NT2/D1 (cell line): Measurements from ENCODE around the gene DTNB.

ENCODE experiments used
- SUZ12 ChIP-seq: IDR thresholded peaks from 2 replicates; pipeline ENCODE4 v1.6.1; 2011; ENCODE audit not compliant: insufficient read length, insufficient read depth; ENCODE audit errors: extremely low read depth
- YY1 ChIP-seq: IDR thresholded peaks from 2 replicates; pipeline ENCODE4 v1.6.1; 2011; ENCODE audit not compliant: insufficient read length, insufficient read depth
- ZNF274 ChIP-seq: IDR thresholded peaks from 2 replicates; pipeline ENCODE4 v1.6.1; 2011; ENCODE audit warnings: mild to moderate bottlenecking, low read depth, low read length

DNA sequence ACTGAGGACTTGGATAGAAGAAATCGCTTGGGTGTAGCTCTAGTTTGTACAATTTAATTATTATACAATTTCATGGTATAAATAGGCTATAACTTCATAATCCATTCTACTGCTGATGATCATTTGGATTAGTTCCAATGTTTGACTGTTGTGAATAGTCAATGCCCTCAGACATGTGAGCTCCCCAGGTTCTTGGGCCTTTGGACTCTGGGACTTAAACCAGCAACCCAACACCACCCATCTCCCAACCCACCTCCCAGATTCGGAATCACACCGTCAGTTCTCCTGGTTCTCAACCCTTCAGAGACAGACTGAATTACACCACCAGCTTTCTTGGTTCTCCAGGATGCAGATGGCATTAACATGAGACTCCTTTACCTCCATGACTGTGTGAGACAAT is 247.1 kb downstream of the DTNB start:
- TF ChIP-seq YY1 = no peak
- no peak for TF ChIP-seq SUZ12
- TF ChIP-seq ZNF274 = no peak
